Measurements from ENCODE around the gene SRGAP1. TPM values are rescaled to one million over a fixed set of nuclear protein-coding genes. Genes with fewer than 3 reads are reported as not detected.
"Not testable (repeated sequence)": the region's sequence is repeated elsewhere in the genome, so short reads cannot be mapped to it uniquely, and the experiment has no call there.

SRGAP1 gene
- total RNA-seq, 3 donors from 2014 or later: 12.2 to 23.9 (median 15.9) TPM

GRCh38 chr12:64147875-64148274, 303.4 kb downstream of the SRGAP1 start:
- DNase-seq: no peak
- no peak for ATAC-seq
- Histone ChIP-seq H3K4me3 (no peak overlapping the region), H3K36me3 (ENCODE audit: low read depth) (peaks cover under 1% of the 10 kb centered on the region), H3K4me1 (ENCODE audit: low read depth) (no peaks in the 10 kb centered on the region), H3K9me3 (no peaks in the 10 kb centered on the region)
- no peak for TF ChIP-seq CTCF (IDR thresholded peaks at IDR 0.05)
- intact Hi-C loops (cut with DNase I, micrococcal nuclease): no loop called here

GRCh38 chr12:64154677-64155076, 310.2 kb downstream of the SRGAP1 start:
- no peak for DNase-seq
- peak; percentile 44 for ATAC-seq

GRCh38 chr12:64157110-64157509, 312.6 kb downstream of the SRGAP1 start:
- DNase-seq (no peak), ATAC-seq (no peak)
- intact Hi-C loops (cut with DNase I, micrococcal nuclease): no loop called here
- no peak for TF ChIP-seq CTCF (IDR thresholded peaks at IDR 0.05)
- Histone ChIP-seq H3K9me3 (no peaks in the 10 kb centered on the region), H3K4me3 (no peak overlapping the region), H3K36me3 (ENCODE audit: low read depth) (no peaks in the 10 kb centered on the region), H3K4me1 (ENCODE audit: low read depth) (no peaks in the 10 kb centered on the region)

More at GRCh38 chr12:64154677-64155076, 310.2 kb downstream of the SRGAP1 start:
- intact Hi-C loops (cut with DNase I, micrococcal nuclease): no loop called here
- Histone ChIP-seq H3K9me3 (no peaks in the 10 kb centered on the region), H3K4me3 (no peak overlapping the region), H3K4me1 (ENCODE audit: low read depth) (no peaks in the 10 kb centered on the region), H3K36me3 (ENCODE audit: low read depth) (no peaks in the 10 kb centered on the region)
- TF ChIP-seq CTCF (IDR thresholded peaks at IDR 0.05): no peak

GRCh38 chr12:64160021-64160710, 315.7 kb downstream of the SRGAP1 start:
- Histone ChIP-seq H3K9me3 (no peaks in the 10 kb centered on the region), H3K4me1 (ENCODE audit: low read depth) (no peaks in the 10 kb centered on the region), H3K4me3 (no peak overlapping the region), H3K36me3 (ENCODE audit: low read depth) (no peaks in the 10 kb centered on the region)
- TF ChIP-seq CTCF (IDR thresholded peaks at IDR 0.05): no peak
- intact Hi-C loops (cut with DNase I, micrococcal nuclease): no loop called here
- DNase-seq (no peak), ATAC-seq (no peak)

GRCh38 chr12:64160711-64161060, 316.2 kb downstream of the SRGAP1 start:
- no peak for TF ChIP-seq CTCF (IDR thresholded peaks at IDR 0.05)
- ATAC-seq (no peak), DNase-seq (no peak)

GRCh38 chr12:64166606-64167005, 322.1 kb downstream of the SRGAP1 start:
- H3K9me3 ChIP-seq; H3K4me1 ChIP-seq (ENCODE audit: low read depth); intact Hi-C loops (cut with DNase I, micrococcal nuclease); ATAC-seq; H3K4me3 ChIP-seq; DNase-seq; H3K36me3 ChIP-seq (ENCODE audit: low read depth): not testable (repeated sequence)

More at GRCh38 chr12:64160711-64161060, 316.2 kb downstream of the SRGAP1 start:
- H3K36me3 ChIP-seq (ENCODE audit: low read depth): no peaks in the 10 kb centered on the region
- H3K4me3 ChIP-seq: no peak overlapping the region
- intact Hi-C loops (cut with DNase I, micrococcal nuclease): no loop called here
- H3K4me1 ChIP-seq (ENCODE audit: low read depth): no peaks in the 10 kb centered on the region
- H3K9me3 ChIP-seq: no peaks in the 10 kb centered on the region

- H3K36me3 ChIP-seq (ENCODE audit: low read depth); intact Hi-C loops (cut with DNase I, micrococcal nuclease); H3K4me3 ChIP-seq; ATAC-seq; H3K9me3 ChIP-seq; DNase-seq; H3K4me1 ChIP-seq (ENCODE audit: low read depth): not testable (repeated sequence)
Measured at GRCh38 chr12:64167041-64167440, 322.5 kb downstream of the SRGAP1 start.

Data from mucosa of descending colon (tissue), 3 donors.